ENCODE measurements around the gene LPIN2.
"Not testable (repeated sequence)": the region's sequence is repeated elsewhere in the genome, so short reads cannot be mapped to it uniquely, and the experiment has no call there.

Gene LPIN2

GRCh38 chr18:3046216-3046808 lies 33.4 kb upstream of the LPIN2 start:
- DNase-seq (ENCODE audit: low read depth in 2 of 2, low spot score in 1 of 2) = no peak

DNA sequence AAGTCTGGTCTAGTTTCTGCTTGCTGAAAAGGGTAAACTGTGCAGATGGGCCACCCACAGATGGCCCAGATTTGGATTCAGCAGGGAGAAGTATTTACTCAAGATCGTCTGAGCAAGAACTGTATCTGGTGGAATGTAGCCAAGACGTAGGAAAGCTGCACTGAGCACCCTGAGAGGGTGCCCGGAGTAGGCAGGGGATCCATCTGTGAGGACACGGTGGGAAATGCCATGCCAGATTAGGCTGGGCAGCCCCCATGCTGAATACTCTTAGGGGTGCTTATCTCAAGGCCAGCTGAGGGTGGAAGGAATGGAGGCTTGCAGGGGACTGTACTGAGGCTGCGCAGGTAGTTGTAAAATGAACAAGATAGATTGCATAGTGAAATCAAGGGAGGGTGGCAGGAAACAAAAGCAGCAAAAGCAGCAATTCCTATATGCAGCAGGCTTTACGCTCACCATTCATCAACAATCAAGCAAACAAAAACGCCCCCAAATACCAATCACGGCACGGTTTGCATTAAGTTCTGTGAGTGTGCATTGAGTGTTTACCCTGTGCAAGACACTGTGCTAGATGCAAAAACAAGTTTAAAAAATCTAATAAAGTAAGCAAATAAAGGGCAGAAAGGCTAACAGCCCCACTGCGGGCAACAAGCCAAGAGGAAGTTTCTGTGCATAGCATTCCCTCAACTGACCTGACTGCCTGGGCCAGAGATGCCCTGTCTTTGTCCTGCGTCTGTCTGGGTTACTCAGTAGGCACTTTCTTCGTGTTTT lies 32.2 kb upstream of the LPIN2 start:
- DNase-seq (ENCODE audit: low read depth in 2 of 2, low spot score in 1 of 2) = no peak

- no peak for DNase-seq (ENCODE audit: low read depth in 2 of 2, low spot score in 1 of 2)
Observed at GRCh38 chr18:3042379-3042778, 29.4 kb upstream of the LPIN2 start.

GRCh38 chr18:3041843-3042242 lies 28.9 kb upstream of the LPIN2 start:
- DNase-seq (ENCODE audit: low read depth in 2 of 2, low spot score in 1 of 2) = no peak

DNA sequence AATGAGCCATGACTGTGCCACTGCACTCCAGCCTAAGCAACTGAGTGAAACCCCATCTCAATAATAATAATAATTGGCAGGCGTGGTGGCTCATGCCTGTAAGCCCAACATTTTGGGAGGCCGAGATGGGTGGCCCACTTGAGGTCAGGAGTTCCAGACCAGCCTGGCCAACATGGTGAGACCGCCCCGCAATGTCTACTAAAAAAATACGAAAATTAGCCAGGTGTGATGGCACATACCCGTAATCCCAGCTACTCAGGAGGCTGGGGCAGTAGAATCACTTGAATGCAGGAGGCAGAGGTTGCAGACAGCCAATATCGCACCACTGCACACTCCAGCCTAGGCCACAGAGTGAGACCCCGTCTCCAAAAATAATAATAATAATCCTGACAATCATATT lies 27.9 kb upstream of the LPIN2 start:
- DNase-seq (ENCODE audit: low read depth in 2 of 2, low spot score in 1 of 2) = no peak

- DNase-seq (ENCODE audit: low read depth in 2 of 2, low spot score in 1 of 2) = no peak
Observed at GRCh38 chr18:3040173-3040572, 27.2 kb upstream of the LPIN2 start.

GRCh38 chr18:3037423-3037915 lies 24.5 kb upstream of the LPIN2 start:
- no peak for DNase-seq (ENCODE audit: low read depth in 2 of 2, low spot score in 1 of 2)

DNA sequence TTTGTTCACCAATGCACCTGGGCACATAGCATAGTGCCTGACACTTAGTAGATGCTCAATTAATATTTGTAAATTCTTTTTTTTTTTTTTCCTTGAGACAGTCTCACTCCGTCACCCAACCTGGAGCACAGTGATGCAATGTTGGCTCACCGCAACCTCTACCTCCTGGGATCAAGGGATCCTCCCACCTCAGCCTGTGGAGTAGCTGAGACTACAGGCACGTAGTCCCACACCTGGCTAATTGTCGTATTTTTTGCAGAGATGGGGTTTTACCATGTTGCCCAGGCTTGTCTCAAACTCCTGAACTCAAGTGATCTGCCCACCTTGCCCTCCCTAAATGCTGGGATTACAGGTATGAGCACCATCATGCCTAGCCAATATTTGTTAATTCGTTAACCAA lies 23.2 kb upstream of the LPIN2 start:
- no peak for DNase-seq (ENCODE audit: low read depth in 2 of 2, low spot score in 1 of 2)

DNA sequence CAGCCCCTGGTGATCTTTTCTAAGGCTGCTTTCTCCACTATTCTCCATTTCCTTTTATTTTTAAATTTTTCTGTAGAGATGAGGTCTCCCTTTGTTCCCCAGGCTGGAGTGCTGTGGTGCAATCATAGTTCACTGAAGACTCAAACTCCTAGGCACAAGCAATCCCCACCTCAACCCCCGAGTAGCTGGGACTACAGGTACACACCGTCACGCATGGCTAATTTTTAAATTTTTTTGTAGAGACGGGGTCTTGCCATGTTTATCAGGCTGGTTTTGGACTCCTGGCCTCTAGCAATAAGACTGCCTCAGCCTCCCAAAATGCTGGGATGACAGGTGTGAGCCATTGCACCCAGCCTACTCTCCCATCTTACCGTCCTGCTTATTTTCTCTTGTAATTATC lies 22.7 kb upstream of the LPIN2 start:
- DNase-seq (ENCODE audit: low read depth in 2 of 2, low spot score in 1 of 2) = no peak

- no peak for DNase-seq (ENCODE audit: low read depth in 2 of 2, low spot score in 1 of 2)
Observed at GRCh38 chr18:3032721-3033120, 19.8 kb upstream of the LPIN2 start.

DNA sequence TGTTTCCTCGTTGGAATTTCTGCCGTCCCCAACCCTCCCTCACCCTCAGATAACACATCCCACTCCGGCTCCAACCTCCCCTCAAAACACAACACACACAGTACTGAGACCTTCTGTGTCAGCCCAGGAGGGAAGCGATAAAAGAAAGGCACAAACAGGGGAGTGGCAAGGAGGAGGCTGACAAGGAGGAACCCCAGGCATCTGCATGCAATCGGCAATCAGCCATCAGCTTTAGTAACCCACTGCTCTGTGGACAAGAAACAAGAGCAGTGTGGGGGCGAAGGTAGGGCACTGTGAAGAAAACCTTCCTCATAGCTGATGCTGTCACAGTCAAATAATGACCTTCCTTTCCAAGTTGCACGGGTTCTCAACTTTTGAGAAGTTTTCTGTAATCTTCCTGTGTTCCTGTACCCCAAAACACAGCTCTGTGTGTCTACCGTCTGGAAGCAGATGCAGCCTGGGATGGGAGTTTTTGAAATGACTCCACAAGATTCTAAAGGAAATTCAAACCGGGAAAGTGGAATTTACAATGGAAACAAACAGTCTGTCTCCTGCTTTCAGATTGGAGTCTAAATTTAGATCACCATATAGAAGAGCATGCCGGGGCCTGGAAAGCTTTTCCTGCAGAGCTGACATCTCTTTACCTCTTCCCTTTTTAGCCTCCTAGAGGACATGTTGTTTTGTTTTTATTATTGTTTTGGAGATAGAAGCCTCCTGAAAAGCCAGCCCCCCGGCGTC lies 16.4 kb upstream of the LPIN2 start:
- DNase-seq (ENCODE audit: low read depth in 2 of 2, low spot score in 1 of 2) = no peak

DNA sequence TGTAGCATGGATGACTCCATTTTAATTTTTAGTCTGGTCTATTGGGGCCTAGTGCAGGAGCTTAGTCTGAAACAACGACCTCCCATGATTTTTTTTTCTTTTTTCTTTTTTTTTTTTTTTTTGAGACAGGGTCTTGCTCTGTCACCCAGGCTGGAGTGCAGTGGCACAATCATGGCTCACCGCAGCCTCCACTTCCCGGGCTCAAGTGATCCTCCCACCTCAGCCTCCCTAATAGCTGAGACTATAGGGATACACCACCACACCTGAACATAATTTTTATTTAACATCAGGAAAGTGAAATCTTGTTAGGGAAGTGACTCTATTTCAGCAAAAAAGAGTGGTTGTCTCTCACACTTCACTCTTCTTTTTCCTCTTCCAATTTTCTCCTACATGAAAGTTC lies 15.2 kb upstream of the LPIN2 start:
- not testable (repeated sequence) for DNase-seq (ENCODE audit: low read depth in 2 of 2, low spot score in 1 of 2)

- no peak for DNase-seq (ENCODE audit: low read depth in 2 of 2, low spot score in 1 of 2)
Observed at GRCh38 chr18:3027370-3027891, 14.5 kb upstream of the LPIN2 start.

DNA sequence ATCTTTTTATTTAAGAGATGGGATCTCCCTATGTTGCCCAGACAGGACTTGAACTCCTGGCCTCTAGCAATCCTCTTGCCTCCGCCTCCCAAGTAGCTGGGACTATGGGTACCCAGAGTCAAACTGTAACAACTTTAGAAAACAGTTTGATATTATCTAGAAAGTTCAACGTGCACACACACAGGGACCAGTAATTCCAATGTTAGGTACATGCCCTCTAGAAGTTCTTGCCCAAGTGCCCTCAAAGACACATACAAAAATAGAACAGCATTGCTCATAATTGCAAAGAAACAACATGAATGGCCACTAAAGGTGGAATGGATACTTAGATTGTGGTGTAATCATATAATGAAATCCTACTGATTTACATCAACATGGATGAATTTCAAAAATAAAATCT lies 12.6 kb upstream of the LPIN2 start:
- DNase-seq (ENCODE audit: low read depth in 2 of 2, low spot score in 1 of 2) = no peak

DNA sequence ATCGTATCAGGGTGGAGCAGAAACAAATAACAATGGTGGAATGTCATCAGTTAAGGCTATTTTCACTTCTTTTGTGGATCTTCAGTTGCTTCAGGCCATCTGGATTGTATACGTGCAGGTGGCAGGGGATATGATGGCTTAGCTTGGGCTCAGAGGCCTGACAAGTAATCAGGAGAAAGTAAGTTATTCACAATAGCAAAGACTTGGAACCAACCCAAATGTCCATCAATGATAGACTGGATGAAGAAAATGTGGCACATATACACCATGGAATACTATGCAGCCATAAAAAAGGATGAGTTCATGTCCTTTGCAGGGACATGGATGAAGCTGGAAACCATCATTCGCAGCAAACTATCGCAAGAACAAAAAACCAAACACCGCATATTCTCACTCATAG lies 10.7 kb upstream of the LPIN2 start:
- DNase-seq (ENCODE audit: low read depth in 2 of 2, low spot score in 1 of 2) = not testable (repeated sequence)

DNA sequence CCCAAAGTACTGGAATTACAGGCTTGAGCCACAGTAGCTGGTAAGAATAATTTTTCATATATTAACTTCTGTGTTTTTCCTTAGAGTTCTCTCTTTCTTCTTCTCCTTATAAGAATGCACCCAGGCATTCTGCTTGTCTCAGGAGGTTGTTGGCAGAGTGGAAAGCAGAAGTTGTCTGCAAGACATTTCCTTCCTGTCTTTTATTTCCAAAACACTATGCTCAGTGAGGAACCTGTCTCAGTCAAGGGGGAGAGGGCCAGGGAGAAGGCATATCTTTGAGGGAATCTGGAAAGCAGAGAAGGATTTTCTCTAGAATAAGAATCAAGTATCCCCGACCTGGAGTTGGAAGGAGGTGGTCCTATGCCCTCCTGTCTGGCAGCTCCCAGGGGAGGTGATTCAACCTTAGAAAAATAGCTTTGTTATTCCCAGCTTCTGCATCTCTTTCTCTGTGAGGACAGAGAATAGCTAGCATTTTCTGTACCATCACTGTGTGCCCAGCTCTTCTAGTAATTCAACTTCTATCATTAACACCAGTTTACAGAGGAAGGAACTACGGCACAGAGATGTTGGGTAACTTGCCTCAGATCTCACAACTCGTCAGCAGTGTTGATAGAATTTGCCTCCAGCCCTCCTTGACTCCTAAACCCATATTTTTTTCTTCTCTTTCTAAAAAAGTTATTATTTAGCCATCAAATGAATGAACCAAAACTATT lies 3.8 kb upstream of the LPIN2 start:
- no peak for DNase-seq (ENCODE audit: low read depth in 2 of 2, low spot score in 1 of 2)

DNA sequence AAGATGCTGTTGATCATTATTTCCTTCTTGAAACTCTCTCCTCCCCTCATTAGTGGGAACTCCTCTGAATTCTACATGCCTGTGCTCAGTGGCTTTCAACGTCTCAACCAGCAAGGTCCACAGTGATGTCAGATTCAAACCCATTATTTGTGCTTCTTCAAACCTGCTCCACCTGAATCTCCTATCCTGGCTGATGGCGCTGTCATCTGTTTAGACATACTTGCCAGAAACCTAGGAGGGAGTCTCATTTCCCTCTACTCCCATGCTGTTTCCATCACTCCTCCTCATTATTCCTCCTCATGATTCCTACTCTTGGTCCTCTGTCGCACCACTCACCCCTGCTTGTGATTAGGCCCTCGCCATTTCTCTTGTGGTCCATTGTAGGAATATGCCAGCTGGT lies 2.9 kb upstream of the LPIN2 start:
- DNase-seq (ENCODE audit: low read depth in 2 of 2, low spot score in 1 of 2) = no peak

DNA sequence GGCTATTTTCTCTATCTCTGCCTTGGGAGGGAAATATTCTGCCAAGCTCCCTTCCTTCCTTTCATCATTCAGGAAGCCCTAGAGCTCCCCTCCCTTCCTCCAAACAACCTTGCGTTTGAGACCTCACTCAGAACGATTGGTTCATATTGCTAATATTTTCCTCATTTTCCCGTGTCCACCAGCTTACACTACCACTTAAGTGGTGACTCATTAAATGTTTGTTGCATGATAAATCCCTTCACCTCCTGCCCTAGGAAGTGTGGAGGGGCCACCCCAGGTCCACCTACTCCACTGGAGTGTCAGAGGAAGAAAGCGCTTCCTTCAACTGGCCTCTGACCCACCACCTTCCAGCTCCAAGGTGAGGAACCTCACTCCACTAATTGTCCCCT lies 2.3 kb upstream of the LPIN2 start:
- DNase-seq (ENCODE audit: low read depth in 2 of 2, low spot score in 1 of 2) = no peak

DNA sequence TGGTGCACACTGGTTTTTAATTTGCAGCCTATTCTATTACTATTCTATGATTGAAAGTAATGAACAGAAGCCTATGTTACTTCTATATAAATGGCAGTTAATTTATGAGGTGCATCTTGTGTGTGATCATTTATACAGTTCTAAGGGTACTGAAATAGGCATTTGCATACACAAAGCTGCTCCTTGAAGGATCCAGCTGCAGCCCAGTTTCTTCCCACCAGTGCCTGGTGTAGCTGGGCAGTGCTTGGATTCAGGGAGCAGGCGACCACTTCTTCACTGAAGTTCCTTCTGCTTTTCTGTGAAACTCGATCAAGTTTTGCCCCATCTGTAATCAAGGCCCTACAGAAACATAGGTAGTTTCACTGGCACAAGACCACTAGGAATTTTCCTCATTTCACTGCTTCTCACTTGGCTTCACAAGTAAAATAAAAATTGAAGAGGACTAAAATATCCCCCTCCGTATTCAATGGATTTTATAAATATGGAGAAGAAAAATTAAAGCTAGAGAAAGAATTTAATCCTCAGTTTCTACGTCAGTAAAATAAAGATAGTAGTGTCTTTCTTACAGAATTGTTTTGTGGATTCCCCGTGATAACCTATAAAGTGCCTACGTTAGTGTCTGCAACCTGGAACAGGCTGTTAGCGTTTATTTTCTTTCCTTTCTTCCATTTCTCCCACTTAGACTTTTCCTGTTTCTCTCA lies 1.7 kb upstream of the LPIN2 start:
- DNase-seq (ENCODE audit: low read depth in 2 of 2, low spot score in 1 of 2) = no peak

GRCh38 chr18:3012136-3013023 lies 564 bp downstream of the LPIN2 start:
- DNase-seq (ENCODE audit: low read depth in 2 of 2, low spot score in 1 of 2) = peak; percentile 16 to 24

Measured in stimulated activated CD8-positive, alpha-beta memory T cell treated with anti-CD3 and anti-CD28 coated beads, Interleukin-4, amount 100 ng/mL, for 4 hours (primary cell).